Measurements from ENCODE around the gene ZNF219.

Gene ZNF219

GRCh38 chr14:21091821-21092272, 6.6 kb downstream of the ZNF219 start:
- no peak for TF ChIP-seq Cebpa-rat (IDR thresholded peaks at IDR 0.05)
- Histone ChIP-seq H3K36me3 (peaks cover 8 to 56% (median 39%) of the 10 kb centered on the region in 11 experiments), H3K9ac (peak overlapping the region; percentile 17 to 79 (median 64); a peak in 19 of 22 replicates), H4K20me1 (peaks cover 5 to 96% (median 47%) of the 10 kb centered on the region in 11 experiments; a peak in 15 of 22 replicates), H3K27me3 (no peaks in the 10 kb centered on the region), H3K4me3 (peak overlapping the region in 5 of 10 experiments; percentile 1 to 51 (median 24); a peak in 4 of 20 replicates), H3K27ac (peak overlapping the region in 10 of 11 experiments; percentile 18 to 84 (median 63); a peak in 18 of 22 replicates), H3K4me1 (peaks cover 24 to 76% (median 63%) of the 10 kb centered on the region in 10 experiments), H3K9me3 (replicated peaks in 1 of 11) (no peaks in the 10 kb centered on the region), H3K4me2 (peak overlapping the region; percentile 55 to 86 (median 75))

DNA sequence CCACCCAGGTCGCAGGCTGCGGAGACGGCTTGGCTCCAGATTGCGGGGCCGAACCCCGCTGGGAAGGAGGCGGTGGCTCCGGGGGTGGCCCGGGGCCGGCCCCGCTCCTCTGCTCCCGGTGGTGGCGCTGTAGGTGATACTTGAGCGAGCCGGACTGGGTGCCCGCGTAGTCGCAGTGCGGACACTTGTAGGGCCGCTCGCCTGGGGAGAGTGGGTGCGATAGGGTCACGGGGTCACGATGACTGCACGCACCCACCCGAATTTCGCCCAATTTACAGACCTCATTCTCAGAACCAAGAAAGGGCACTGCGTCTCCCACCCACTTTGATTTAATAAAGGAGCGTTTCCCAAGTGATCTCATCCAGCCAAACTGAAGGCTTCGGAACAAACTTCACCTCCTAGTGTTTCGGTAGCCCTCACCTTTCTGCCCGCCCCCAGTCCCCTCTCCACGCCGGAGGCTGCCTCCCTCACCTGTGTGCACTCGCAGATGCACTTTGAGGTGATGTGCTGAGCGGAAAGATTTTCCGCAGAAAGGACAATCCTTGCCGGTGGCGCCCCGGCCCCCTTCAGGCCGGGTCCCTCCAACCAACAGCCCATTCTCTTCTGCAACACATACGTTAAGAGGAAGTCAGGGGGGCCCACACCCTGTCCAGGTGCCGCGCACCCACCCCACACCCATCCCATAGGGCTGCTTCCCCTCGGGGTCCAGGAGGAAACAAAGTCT, 7.4 kb downstream of the ZNF219 start:
- Histone ChIP-seq H3K36me3 (peaks cover 9 to 64% (median 47%) of the 10 kb centered on the region in 11 experiments), H3K27ac (peak overlapping the region in 4 of 11 experiments; percentile 61 to 84 (median 70); a peak in 3 of 22 replicates), H3K4me3 (no peak overlapping the region), H3K9me3 (replicated peaks in 1 of 11) (no peaks in the 10 kb centered on the region), H3K4me2 (peak overlapping the region in 10 of 11 experiments; percentile 64 to 86 (median 78); a peak in 12 of 22 replicates), H3K27me3 (no peaks in the 10 kb centered on the region), H3K9ac (peak overlapping the region in 4 of 11 experiments; percentile 64 to 79 (median 76); a peak in 5 of 22 replicates), H4K20me1 (peaks cover 5 to 91% (median 47%) of the 10 kb centered on the region in 11 experiments; a peak in 15 of 22 replicates), H3K4me1 (peaks cover 21 to 76% (median 61%) of the 10 kb centered on the region in 10 experiments)
- TF ChIP-seq Cebpa-rat (IDR thresholded peaks at IDR 0.05): no peak

- Histone ChIP-seq H3K4me2 (no peak overlapping the region), H3K36me3 (peaks cover 16 to 71% (median 53%) of the 10 kb centered on the region in 11 experiments), H3K4me1 (peaks cover 20 to 81% (median 67%) of the 10 kb centered on the region in 10 experiments), H3K9me3 (replicated peaks in 1 of 11) (no peaks in the 10 kb centered on the region), H3K27ac (peak overlapping the region in 1 of 11 experiments; percentile 31; a peak in 4 of 22 replicates), H3K4me3 (no peak overlapping the region), H3K9ac (no peak overlapping the region), H3K27me3 (no peaks in the 10 kb centered on the region), H4K20me1 (peaks cover 5 to 85% (median 45%) of the 10 kb centered on the region in 11 experiments; a peak in 15 of 22 replicates)
- no peak for TF ChIP-seq Cebpa-rat (IDR thresholded peaks at IDR 0.05)
Observed at GRCh38 chr14:21090194-21090939, 8.1 kb downstream of the ZNF219 start.

GRCh38 chr14:21089877-21090193, 8.6 kb downstream of the ZNF219 start:
- peaks cover 5 to 80% (median 40%) of the 10 kb centered on the region in 11 experiments; a peak in 15 of 22 replicates for H4K20me1 ChIP-seq
- H3K9me3 ChIP-seq (replicated peaks in 1 of 11): no peaks in the 10 kb centered on the region
- peaks cover 20 to 86% (median 69%) of the 10 kb centered on the region in 10 experiments for H3K4me1 ChIP-seq
- no peaks in the 10 kb centered on the region for H3K27me3 ChIP-seq
- no peak overlapping the region for H3K4me3 ChIP-seq
- H3K27ac ChIP-seq: peak overlapping the region in 3 of 11 experiments; percentile 11 to 84 (median 31); a peak in 5 of 22 replicates
- no peak overlapping the region for H3K4me2 ChIP-seq
- no peak overlapping the region for H3K9ac ChIP-seq
- peaks cover 22 to 76% (median 58%) of the 10 kb centered on the region in 11 experiments for H3K36me3 ChIP-seq
- TF ChIP-seq Cebpa-rat (IDR thresholded peaks at IDR 0.05): no peak

- peak overlapping the region in 6 of 11 experiments; percentile 8 to 84 (median 23); a peak in 9 of 22 replicates for H3K27ac ChIP-seq
- peaks cover 27 to 82% (median 64%) of the 10 kb centered on the region in 11 experiments for H3K36me3 ChIP-seq
- peaks cover 5 to 81% (median 35%) of the 10 kb centered on the region in 11 experiments; a peak in 15 of 22 replicates for H4K20me1 ChIP-seq
- peaks cover 20 to 90% (median 66%) of the 10 kb centered on the region in 10 experiments for H3K4me1 ChIP-seq
- 0 out of 22 replicates have a peak overlapping the region, but pooled peaks of 4 of the 11 experiments have one; percentile 40 to 57 (median 46) for H3K4me2 ChIP-seq
- H3K27me3 ChIP-seq: no peaks in the 10 kb centered on the region
- no peak overlapping the region for H3K4me3 ChIP-seq
- H3K9me3 ChIP-seq (replicated peaks in 1 of 11): no peaks in the 10 kb centered on the region
- TF ChIP-seq Cebpa-rat (IDR thresholded peaks at IDR 0.05): no peak
- H3K9ac ChIP-seq: peak overlapping the region in 2 of 11 experiments; percentile 7 to 20; a peak in 1 of 22 replicates
Observed at GRCh38 chr14:21089271-21089670, 9.2 kb downstream of the ZNF219 start.

GRCh38 chr14:21088687-21089086, 9.8 kb downstream of the ZNF219 start:
- peak overlapping the region in 1 of 11 experiments; percentile 20; a peak in 2 of 22 replicates for H3K9ac ChIP-seq

GRCh38 chr14:21087294-21088091, 11.0 kb downstream of the ZNF219 start:
- Histone ChIP-seq H3K27ac (peak overlapping the region in 10 of 11 experiments; percentile 17 to 84 (median 61); a peak in 13 of 22 replicates), H3K4me3 (no peak overlapping the region; a peak in 2 of 20 replicates), H3K36me3 (peaks cover 31 to 92% (median 74%) of the 10 kb centered on the region in 11 experiments), H4K20me1 (peaks cover 0 to 63% (median 18%) of the 10 kb centered on the region in 11 experiments; a peak in 13 of 22 replicates), H3K9me3 (replicated peaks in 1 of 11) (no peaks in the 10 kb centered on the region), H3K4me2 (peak overlapping the region; percentile 39 to 88 (median 73); a peak in 21 of 22 replicates), H3K27me3 (no peaks in the 10 kb centered on the region), H3K9ac (peak overlapping the region in 4 of 11 experiments; percentile 28 to 57 (median 38); a peak in 4 of 22 replicates), H3K4me1 (peaks cover 20 to 78% (median 51%) of the 10 kb centered on the region in 10 experiments)
- TF ChIP-seq Cebpa-rat (IDR thresholded peaks at IDR 0.05): no peak; a peak in 1 of 22 replicates

More at GRCh38 chr14:21088687-21089086, 9.8 kb downstream of the ZNF219 start:
- peaks cover 5 to 75% (median 29%) of the 10 kb centered on the region in 11 experiments; a peak in 15 of 22 replicates for H4K20me1 ChIP-seq
- no peak for TF ChIP-seq Cebpa-rat (IDR thresholded peaks at IDR 0.05)
- H3K4me2 ChIP-seq: peak overlapping the region in 8 of 11 experiments; percentile 37 to 61 (median 46); a peak in 10 of 22 replicates
- H3K36me3 ChIP-seq: peaks cover 33 to 88% (median 69%) of the 10 kb centered on the region in 11 experiments
- no peaks in the 10 kb centered on the region for H3K9me3 ChIP-seq (replicated peaks in 1 of 11)
- no peaks in the 10 kb centered on the region for H3K27me3 ChIP-seq
- peak overlapping the region in 6 of 11 experiments; percentile 8 to 84 (median 23); a peak in 7 of 22 replicates for H3K27ac ChIP-seq
- H3K4me1 ChIP-seq: peaks cover 20 to 85% (median 61%) of the 10 kb centered on the region in 10 experiments
- H3K4me3 ChIP-seq: no peak overlapping the region

Data from BLaER1 treated with 17β-estradiol and CSF1 and Interleukin-3, amounts not matched to agents 10 nM and 100 nM (cell line).